H9 (cell line): Measurements from ENCODE around the gene UBAC1. TPM values are rescaled to one million over a fixed set of nuclear protein-coding genes. Genes with fewer than 3 reads are reported as not detected.

ENCODE experiments used
- DNase-seq: peaks from one replicate; pipeline ENCODE4 v3.0.0-alpha.2; 2017
- H2AFZ ChIP-seq: one replicate; pipeline ENCODE4 v1.6.1; 2013; ENCODE audit warnings: mild to moderate bottlenecking, low read length, control low read depth, moderate library complexity
- H2AK5ac ChIP-seq: 2 replicates; pipeline ENCODE4 v1.6.1; 2013; ENCODE audit warnings: low read length, control low read depth, mixed read lengths; ENCODE audit not compliant: insufficient read length
- H2BK120ac ChIP-seq: one replicate; pipeline ENCODE4 v1.6.1; 2013; ENCODE audit warnings: low read depth, mild to moderate bottlenecking, low read length, control low read depth, inconsistent platforms; ENCODE audit not compliant: poor library complexity, severe bottlenecking
- H2BK12ac ChIP-seq: 2 replicates; pipeline ENCODE4 v1.6.1; 2013; ENCODE audit warnings: low read length, control low read depth, mixed read lengths, low read depth; ENCODE audit not compliant: insufficient read length
- H2BK15ac ChIP-seq: 2 replicates; pipeline ENCODE4 v1.6.1; 2013; ENCODE audit warnings: low read depth, low read length, control low read depth
- H2BK20ac ChIP-seq: one replicate; pipeline ENCODE4 v1.6.1; 2013; ENCODE audit warnings: low read depth, mild to moderate bottlenecking, low read length, control low read depth, inconsistent platforms; ENCODE audit not compliant: poor library complexity, severe bottlenecking
- H2BK5ac ChIP-seq: 2 replicates; pipeline ENCODE4 v1.6.1; 2013; ENCODE audit warnings: low read length, control low read depth, mixed read lengths; ENCODE audit not compliant: insufficient read length
- H3K14ac ChIP-seq: 2 replicates; pipeline ENCODE4 v1.6.1; 2013; ENCODE audit warnings: low read length, control low read depth; ENCODE audit not compliant: insufficient read depth
- H3K18ac ChIP-seq: 2 replicates; pipeline ENCODE4 v1.6.1; 2013; ENCODE audit warnings: low read depth, mild to moderate bottlenecking, mixed read lengths, low read length, control low read depth; ENCODE audit not compliant: insufficient read length
- H3K23ac ChIP-seq: 2 replicates; pipeline ENCODE4 v1.6.1; 2013; ENCODE audit warnings: low read length, control low read depth, mixed read lengths, low read depth; ENCODE audit not compliant: insufficient read length
- H3K23me2 ChIP-seq: 2 replicates; pipeline ENCODE4 v1.6.1; 2013; ENCODE audit warnings: low read depth, mild to moderate bottlenecking, mixed read lengths, low read length, control low read depth; ENCODE audit not compliant: insufficient read length, poor library complexity, severe bottlenecking
- H3K27ac ChIP-seq: 2 replicates; pipeline ENCODE4 v1.5.1; 2013; ENCODE audit warnings: low read length, control low read depth, mixed read lengths, low read depth; ENCODE audit not compliant: insufficient read length
- H3K27me3 ChIP-seq: 2 replicates; pipeline ENCODE4 v1.6.1; 2013; ENCODE audit warnings: low read length, control low read depth, inconsistent platforms; ENCODE audit not compliant: insufficient read depth
- H3K4ac ChIP-seq: 2 replicates; pipeline ENCODE4 v1.6.1; 2013; ENCODE audit warnings: low read depth, mild to moderate bottlenecking, control low read depth, inconsistent platforms, low read length, moderate library complexity
- H3K4me1 ChIP-seq: 2 replicates; pipeline ENCODE4 v1.6.1; 2013; ENCODE audit warnings: low read length, control low read depth, inconsistent platforms; ENCODE audit not compliant: insufficient read depth
- H3K4me2 ChIP-seq: 2 replicates; pipeline ENCODE4 v1.6.1; 2013; ENCODE audit warnings: low read length, control low read depth, mixed read lengths; ENCODE audit not compliant: insufficient read length, insufficient read depth
- H3K56ac ChIP-seq: 2 replicates; pipeline ENCODE4 v1.6.1; 2013; ENCODE audit warnings: low read depth, mild to moderate bottlenecking, mixed read lengths, low read length, control low read depth; ENCODE audit not compliant: insufficient read length
- H3K79me1 ChIP-seq: 2 replicates; pipeline ENCODE4 v1.6.1; 2013; ENCODE audit warnings: low read depth, mild to moderate bottlenecking, moderate library complexity, low read length, control low read depth, inconsistent platforms; ENCODE audit not compliant: insufficient read depth, poor library complexity, severe bottlenecking
- H3K79me2 ChIP-seq: 2 replicates; pipeline ENCODE4 v1.6.1; 2013; ENCODE audit warnings: low read length, control low read depth, inconsistent platforms; ENCODE audit not compliant: insufficient read depth
- H3K9ac ChIP-seq: 2 replicates; pipeline ENCODE4 v1.6.1; 2013; ENCODE audit warnings: low read length, control low read depth, mixed read lengths; ENCODE audit not compliant: insufficient read length; ENCODE audit errors: extremely low read depth
- H3K9me3 ChIP-seq: one replicate; pipeline ENCODE4 v1.6.1; 2013; ENCODE audit warnings: low read depth, low read length, inconsistent platforms; ENCODE audit not compliant: control insufficient read depth
- H3T11ph ChIP-seq: one replicate; pipeline ENCODE4 v1.6.1; 2013; ENCODE audit warnings: mild to moderate bottlenecking, low read length, control low read depth, inconsistent platforms
- H4K20me1 ChIP-seq: one replicate; pipeline ENCODE4 v1.6.1; 2013; ENCODE audit not compliant: control insufficient read depth, insufficient read length, insufficient read depth
- H4K5ac ChIP-seq: 2 replicates; pipeline ENCODE4 v1.6.1; 2013; ENCODE audit warnings: low read depth, mild to moderate bottlenecking, mixed read lengths, low read length, control low read depth; ENCODE audit not compliant: insufficient read length
- H4K8ac ChIP-seq: replicated peaks from 2 replicates; pipeline ENCODE4 v1.6.1; 2013; ENCODE audit warnings: low read length, control low read depth, mixed read lengths, low read depth; ENCODE audit not compliant: insufficient read length
- H4K91ac ChIP-seq: 2 replicates; pipeline ENCODE4 v1.6.1; 2013; ENCODE audit warnings: low read depth, mild to moderate bottlenecking, moderate library complexity, mixed read lengths, low read length, control low read depth; ENCODE audit not compliant: insufficient read length
- H3K27ac Mint-ChIP-seq, 3 experiments: 2 replicates in 2 of 3; 3 replicates in 1 of 3; pipeline ENCODE4 v1.8.0; 2020 to 2021; ENCODE audit warnings: mixed read lengths in 3 of 3, mild to moderate bottlenecking in 1 of 3, moderate library complexity in 1 of 3
- H3K27me3 Mint-ChIP-seq: 2 replicates; pipeline ENCODE4 v1.8.0; 2021; ENCODE audit warnings: low read depth, mild to moderate bottlenecking, moderate library complexity, mixed read lengths
- H3K36me3 Mint-ChIP-seq, 3 experiments: 2 replicates in 2 of 3; 3 replicates in 1 of 3; pipeline ENCODE4 v1.8.0; 2020 to 2021; ENCODE audit warnings: low read depth in 3 of 3, mixed read lengths in 3 of 3; ENCODE audit not compliant: insufficient read depth in 1 of 3
- H3K4me1 Mint-ChIP-seq, 2 experiments: 2 replicates each; pipeline ENCODE4 v1.8.0; 2020; ENCODE audit warnings: mixed read lengths in 2 of 2
- H3K4me3 Mint-ChIP-seq, 2 experiments: 2 replicates in 1 of 2; 3 replicates in 1 of 2; pipeline ENCODE4 v1.8.0; 2020 to 2021; ENCODE audit warnings: mild to moderate bottlenecking in 2 of 2, mixed read lengths in 2 of 2, moderate library complexity in 1 of 2
- H3K9me3 Mint-ChIP-seq, 2 experiments: 2 replicates in 1 of 2; 3 replicates in 1 of 2; pipeline ENCODE4 v1.8.0; 2020; ENCODE audit warnings: mild to moderate bottlenecking in 2 of 2, mixed read lengths in 2 of 2, moderate library complexity in 1 of 2
- WGBS: extraction: QIAGEN DNeasy Blood & Tissue Kit; methylation state at CpG from one replicate; pipeline ENCODE4 v1.1.7; 2013; ENCODE audit warnings: missing lambda C conversion rate, low lambda C conversion rate, mixed read lengths; ENCODE audit not compliant: insufficient read length; ENCODE audit errors: extremely low coverage; 5-methylcytosine and 5-hydroxymethylcytosine counted together
- total RNA-seq: library from RNA; stranded (reverse); gene quantifications from 2 replicates; pipeline ENCODE4 v1.2.1, GENCODE V29; 2021
- TF ChIP-seq, protein P1 (sequence below): fragments of 200-600 bp; sonication (generic); conservative IDR thresholded peaks from 3 replicates; pipeline ENCODE4 v1.8.0; 2021; ENCODE audit warnings: antibody characterized with exemption, mild to moderate bottlenecking

The UBAC1 gene
- total RNA-seq, 1 experiment from 2014 or later: 47.5 TPM

DNA sequence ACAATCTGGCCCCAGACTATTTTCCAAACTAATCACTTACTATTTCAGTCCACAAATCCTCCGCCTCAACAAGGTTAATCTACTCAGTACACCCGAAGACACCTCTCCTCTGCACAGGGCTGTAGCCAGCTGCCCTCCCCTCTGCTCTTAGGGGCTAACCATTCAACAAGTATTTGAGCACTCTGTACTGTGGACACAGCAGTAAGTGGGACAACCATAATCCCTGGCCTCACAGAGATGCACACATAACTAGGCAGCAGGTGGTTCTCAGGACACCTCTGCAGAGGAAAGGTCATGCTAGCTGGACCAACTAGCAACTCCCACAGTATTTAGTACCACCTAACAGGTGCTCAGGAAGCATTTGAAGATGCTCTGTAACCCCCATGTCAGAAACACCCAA is 59.3 kb downstream of the UBAC1 start:
- H3K9me3 Mint-ChIP-seq: peaks cover 12 to 20% of the 10 kb centered on the region in 2 experiments

More for the DNA sequence above, 59.3 kb downstream of the UBAC1 start:
- peaks cover 7% of the 10 kb centered on the region for H3K79me1 ChIP-seq
- H3K27ac ChIP-seq: no peak overlapping the region
- H3K4me1 Mint-ChIP-seq: peaks cover 38 to 45% of the 10 kb centered on the region in 2 experiments
- no peak overlapping the region for H3K18ac ChIP-seq
- peaks cover 83% of the 10 kb centered on the region for H3K79me2 ChIP-seq
- no peak overlapping the region for H3K9ac ChIP-seq
- H2BK5ac ChIP-seq: no peak overlapping the region
- H2BK12ac ChIP-seq: no peak overlapping the region
- no peak overlapping the region for H4K91ac ChIP-seq
- no peak overlapping the region for H4K8ac ChIP-seq
- no peak overlapping the region for H3K23ac ChIP-seq
- H3K4me3 Mint-ChIP-seq: no peak overlapping the region
- H3K27me3 ChIP-seq: no peaks in the 10 kb centered on the region
- DNase-seq: no peak
- H3K4me2 ChIP-seq: no peak overlapping the region
- H3K27ac Mint-ChIP-seq: 0 out of 7 replicates have a peak overlapping the region, but pooled peaks of 1 of the 3 experiments have one; percentile 8
- H2BK120ac ChIP-seq: no peak overlapping the region
- no peak overlapping the region for H3K56ac ChIP-seq
- no peaks in the 10 kb centered on the region for H3K9me3 ChIP-seq
- no peaks in the 10 kb centered on the region for H3K27me3 Mint-ChIP-seq
- peaks cover 7% of the 10 kb centered on the region for H3K23me2 ChIP-seq
- H3K4me1 ChIP-seq: no peaks in the 10 kb centered on the region; the same call in 1 of the 2 replicates
- TF ChIP-seq, protein P1, sequence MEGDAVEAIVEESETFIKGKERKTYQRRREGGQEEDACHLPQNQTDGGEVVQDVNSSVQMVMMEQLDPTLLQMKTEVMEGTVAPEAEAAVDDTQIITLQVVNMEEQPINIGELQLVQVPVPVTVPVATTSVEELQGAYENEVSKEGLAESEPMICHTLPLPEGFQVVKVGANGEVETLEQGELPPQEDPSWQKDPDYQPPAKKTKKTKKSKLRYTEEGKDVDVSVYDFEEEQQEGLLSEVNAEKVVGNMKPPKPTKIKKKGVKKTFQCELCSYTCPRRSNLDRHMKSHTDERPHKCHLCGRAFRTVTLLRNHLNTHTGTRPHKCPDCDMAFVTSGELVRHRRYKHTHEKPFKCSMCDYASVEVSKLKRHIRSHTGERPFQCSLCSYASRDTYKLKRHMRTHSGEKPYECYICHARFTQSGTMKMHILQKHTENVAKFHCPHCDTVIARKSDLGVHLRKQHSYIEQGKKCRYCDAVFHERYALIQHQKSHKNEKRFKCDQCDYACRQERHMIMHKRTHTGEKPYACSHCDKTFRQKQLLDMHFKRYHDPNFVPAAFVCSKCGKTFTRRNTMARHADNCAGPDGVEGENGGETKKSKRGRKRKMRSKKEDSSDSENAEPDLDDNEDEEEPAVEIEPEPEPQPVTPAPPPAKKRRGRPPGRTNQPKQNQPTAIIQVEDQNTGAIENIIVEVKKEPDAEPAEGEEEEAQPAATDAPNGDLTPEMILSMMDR: no peak
- WGBS: no CpG with 5 or more reads among the region's 2 CpGs
- no peak overlapping the region for H3K4ac ChIP-seq
- H4K20me1 ChIP-seq: no peaks in the 10 kb centered on the region
- no peak overlapping the region for H3T11ph ChIP-seq
- no peak overlapping the region for H2BK15ac ChIP-seq
- H2AFZ ChIP-seq: no peak overlapping the region
- H3K36me3 Mint-ChIP-seq: peaks cover 38 to 55% (median 44%) of the 10 kb centered on the region in 3 experiments; a peak in 6 of 7 replicates
- H2AK5ac ChIP-seq: no peak overlapping the region
- no peak overlapping the region for H3K14ac ChIP-seq
- no peak overlapping the region for H2BK20ac ChIP-seq
- no peak overlapping the region for H4K5ac ChIP-seq
